Measurements from ENCODE around the gene GSTO1.

The GSTO1 gene

DNA sequence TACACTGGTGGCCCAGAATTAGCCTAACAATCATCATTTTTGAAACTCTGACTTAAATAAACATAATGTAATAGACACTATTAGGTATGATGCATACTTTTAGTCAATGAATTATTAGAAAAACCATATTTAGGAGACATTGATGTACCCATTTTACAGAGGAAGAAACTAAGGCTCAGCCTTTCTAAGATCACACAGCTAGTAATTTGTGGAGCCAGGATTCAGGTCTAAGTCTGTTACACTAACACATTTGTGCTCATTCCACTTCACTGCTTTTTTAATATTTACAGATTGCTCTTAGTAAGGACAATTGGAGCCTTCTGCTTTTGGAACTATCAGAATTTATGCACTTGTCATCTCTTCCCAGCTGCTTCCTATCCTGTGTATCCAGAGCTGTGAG is 31.4 kb upstream of the GSTO1 start:
- H3K4me3 ChIP-seq (ENCODE audit: control insufficient read depth, low read depth, low read length): no peak overlapping the region
- TF ChIP-seq, protein P1, sequence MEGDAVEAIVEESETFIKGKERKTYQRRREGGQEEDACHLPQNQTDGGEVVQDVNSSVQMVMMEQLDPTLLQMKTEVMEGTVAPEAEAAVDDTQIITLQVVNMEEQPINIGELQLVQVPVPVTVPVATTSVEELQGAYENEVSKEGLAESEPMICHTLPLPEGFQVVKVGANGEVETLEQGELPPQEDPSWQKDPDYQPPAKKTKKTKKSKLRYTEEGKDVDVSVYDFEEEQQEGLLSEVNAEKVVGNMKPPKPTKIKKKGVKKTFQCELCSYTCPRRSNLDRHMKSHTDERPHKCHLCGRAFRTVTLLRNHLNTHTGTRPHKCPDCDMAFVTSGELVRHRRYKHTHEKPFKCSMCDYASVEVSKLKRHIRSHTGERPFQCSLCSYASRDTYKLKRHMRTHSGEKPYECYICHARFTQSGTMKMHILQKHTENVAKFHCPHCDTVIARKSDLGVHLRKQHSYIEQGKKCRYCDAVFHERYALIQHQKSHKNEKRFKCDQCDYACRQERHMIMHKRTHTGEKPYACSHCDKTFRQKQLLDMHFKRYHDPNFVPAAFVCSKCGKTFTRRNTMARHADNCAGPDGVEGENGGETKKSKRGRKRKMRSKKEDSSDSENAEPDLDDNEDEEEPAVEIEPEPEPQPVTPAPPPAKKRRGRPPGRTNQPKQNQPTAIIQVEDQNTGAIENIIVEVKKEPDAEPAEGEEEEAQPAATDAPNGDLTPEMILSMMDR (IDR thresholded peaks at IDR 0.05; ENCODE audit: control insufficient read depth, insufficient read depth, low read depth, low read length, missing control alignments): no peak
- DNase-seq (ENCODE audit: low read depth): no peak

DNA sequence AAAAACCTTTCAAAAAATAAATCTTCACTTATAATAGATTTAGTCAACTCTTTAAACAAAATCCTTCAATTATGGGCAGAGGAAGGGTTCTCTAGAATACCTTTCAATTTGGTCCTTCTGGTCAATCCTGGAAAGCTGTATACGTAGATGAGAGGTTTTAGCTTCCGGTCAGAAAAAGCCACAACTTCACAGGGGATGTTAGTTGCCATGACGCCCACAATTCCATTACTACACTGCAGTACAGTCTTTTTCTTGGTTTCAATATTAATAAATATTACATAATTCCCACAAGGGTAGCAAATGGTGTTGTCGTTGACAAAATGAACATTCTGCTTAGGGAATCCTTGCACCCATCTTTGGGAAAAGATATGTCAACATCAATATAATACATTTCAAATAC is 24.2 kb upstream of the GSTO1 start:
- DNase-seq (ENCODE audit: low read depth): no peak
- TF ChIP-seq, protein P1 (IDR thresholded peaks at IDR 0.05; ENCODE audit: control insufficient read depth, insufficient read depth, low read depth, low read length, missing control alignments): no peak
- no peak overlapping the region for H3K4me3 ChIP-seq (ENCODE audit: control insufficient read depth, low read depth, low read length)

DNA sequence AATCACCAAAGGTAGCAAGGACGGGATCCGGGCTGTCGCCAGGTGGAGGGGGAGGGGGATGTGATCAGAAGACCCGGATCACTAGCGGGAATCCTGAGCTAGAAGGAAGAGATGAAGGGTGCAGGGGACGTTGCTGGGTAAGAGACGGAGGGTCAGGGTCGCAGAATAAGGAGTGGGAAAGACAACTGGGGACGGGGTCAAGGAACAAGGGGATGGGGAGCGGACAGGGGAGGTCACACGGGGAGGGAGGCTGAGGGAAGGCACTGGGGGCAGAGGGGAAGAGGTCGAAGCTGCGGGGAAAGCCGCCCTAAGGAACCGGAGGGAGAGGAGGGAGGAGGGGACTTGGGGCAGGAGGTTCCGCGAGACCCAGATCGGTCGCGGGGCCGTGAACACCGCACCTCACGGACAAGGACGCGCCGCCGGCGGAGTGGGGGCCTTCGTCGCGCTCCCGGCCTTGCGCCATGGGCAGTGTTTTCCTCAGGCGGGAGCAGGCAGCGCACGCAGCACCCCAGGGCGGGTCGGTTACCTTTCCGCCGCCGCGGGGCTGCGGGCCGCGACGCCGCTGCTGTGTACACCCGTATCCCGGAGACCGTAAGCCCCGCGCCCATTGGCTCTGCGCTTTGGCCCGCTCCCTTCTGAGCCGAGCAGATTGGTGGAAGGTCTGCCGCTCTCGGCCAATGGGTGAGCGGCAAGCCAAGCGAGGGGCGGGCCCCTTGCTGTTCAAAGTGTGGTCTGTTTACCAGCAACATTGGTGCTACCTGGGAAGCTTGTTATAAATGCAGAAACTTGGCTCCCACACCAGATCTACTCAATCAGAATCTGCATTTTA is 22.7 kb upstream of the GSTO1 start, which contains the start of gene CFAP43:
CFAP43 (minus strand) TSS at position 581 of the 829 bp plus-strand sequence; CDS start at position 463, 118 bp downstream.
- TF ChIP-seq, protein P1 (IDR thresholded peaks at IDR 0.05; ENCODE audit: control insufficient read depth, insufficient read depth, low read depth, low read length, missing control alignments): no peak
- peak; percentile 68 for DNase-seq (ENCODE audit: low read depth)
- peak within 1 kb of the TSS; percentile 67 for H3K4me3 ChIP-seq (ENCODE audit: control insufficient read depth, low read depth, low read length)

DNA sequence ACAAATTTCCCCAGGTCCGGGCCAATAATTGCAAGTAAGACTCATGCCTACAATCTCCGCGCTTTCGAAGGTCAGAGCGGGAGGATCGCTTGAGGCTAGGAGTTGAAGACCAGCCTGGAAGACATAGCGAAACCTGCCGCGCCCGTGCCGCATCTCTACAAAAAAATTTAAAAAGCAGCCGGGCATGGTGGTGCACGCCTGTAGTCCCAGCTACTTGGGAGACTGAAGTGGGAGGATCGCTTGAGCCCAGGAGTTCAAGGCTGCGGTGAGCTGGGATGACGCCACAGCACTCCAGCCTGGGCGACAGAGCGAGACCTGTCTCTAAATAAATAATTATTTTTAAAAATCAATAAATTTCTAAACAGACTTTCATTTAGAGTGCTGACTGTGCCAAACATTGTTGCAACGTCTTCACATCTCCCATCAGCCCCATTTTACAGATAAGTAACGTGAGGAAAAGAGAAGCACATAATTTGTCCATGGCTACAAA is 22.0 kb upstream of the GSTO1 start:
- TF ChIP-seq, protein P1 (IDR thresholded peaks at IDR 0.05; ENCODE audit: control insufficient read depth, insufficient read depth, low read depth, low read length, missing control alignments): no peak
- no peak for DNase-seq (ENCODE audit: low read depth)
- H3K4me3 ChIP-seq (ENCODE audit: control insufficient read depth, low read depth, low read length): peak overlapping the region; percentile 67

DNA sequence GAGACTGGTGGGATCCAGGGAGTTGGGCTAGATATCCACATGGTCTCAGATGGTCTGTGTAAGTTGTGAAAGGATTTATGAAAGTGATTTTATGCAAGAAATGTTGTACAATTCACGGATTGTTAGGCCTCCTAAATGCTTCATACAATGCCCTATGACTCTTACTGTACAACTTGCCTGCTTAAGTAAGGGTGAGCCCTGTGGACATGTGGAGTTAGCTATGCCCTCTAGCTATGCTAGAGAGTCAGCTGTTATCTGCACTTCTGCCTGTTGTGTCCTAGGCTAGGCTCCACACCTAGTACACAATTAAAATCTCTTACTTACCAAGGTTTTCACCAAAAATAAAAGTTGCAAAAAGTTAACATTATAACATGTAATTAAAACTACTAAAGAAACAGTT is 20.9 kb upstream of the GSTO1 start:
- no peak for DNase-seq (ENCODE audit: low read depth)
- TF ChIP-seq, protein P1 (IDR thresholded peaks at IDR 0.05; ENCODE audit: control insufficient read depth, insufficient read depth, low read depth, low read length, missing control alignments): no peak
- H3K4me3 ChIP-seq (ENCODE audit: control insufficient read depth, low read depth, low read length): no peak overlapping the region

DNA sequence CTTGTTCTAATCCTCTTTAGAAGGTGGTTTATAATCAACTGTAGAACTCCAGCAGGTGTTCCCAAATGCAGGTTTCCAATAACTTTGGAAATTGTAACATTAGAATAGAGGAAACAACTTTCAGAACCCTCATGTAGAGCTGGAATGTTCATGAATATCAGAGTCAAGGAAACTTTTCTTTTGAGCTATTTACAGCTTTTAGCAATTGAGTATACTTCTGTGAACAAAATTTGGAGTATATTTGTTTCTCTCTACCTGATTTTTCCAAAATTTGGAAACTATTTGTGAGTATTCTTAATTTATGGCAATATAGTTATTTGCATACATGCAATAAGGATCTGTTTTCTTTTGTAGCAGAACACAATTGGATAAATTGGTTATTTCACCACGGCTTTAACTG is 19.8 kb upstream of the GSTO1 start:
- H3K4me3 ChIP-seq (ENCODE audit: control insufficient read depth, low read depth, low read length): no peak overlapping the region
- TF ChIP-seq, protein P1 (IDR thresholded peaks at IDR 0.05; ENCODE audit: control insufficient read depth, insufficient read depth, low read depth, low read length, missing control alignments): no peak
- no peak for DNase-seq (ENCODE audit: low read depth)
